Activated CD4-positive, CD25-positive, alpha-beta regulatory T cell treated with anti-CD3 and anti-CD28 coated beads, Interleukin-2, amount 50 U/mL, for 72 hours (primary cell): ENCODE measurements around the gene GRAMD2B.
"Not testable (repeated sequence)": the region's sequence is repeated elsewhere in the genome, so short reads cannot be mapped to it uniquely, and the experiment has no call there.

Experiments used
- DNase-seq: peaks from one replicate; pipeline ENCODE4 v3.0.0; 2021

The GRAMD2B gene

DNA sequence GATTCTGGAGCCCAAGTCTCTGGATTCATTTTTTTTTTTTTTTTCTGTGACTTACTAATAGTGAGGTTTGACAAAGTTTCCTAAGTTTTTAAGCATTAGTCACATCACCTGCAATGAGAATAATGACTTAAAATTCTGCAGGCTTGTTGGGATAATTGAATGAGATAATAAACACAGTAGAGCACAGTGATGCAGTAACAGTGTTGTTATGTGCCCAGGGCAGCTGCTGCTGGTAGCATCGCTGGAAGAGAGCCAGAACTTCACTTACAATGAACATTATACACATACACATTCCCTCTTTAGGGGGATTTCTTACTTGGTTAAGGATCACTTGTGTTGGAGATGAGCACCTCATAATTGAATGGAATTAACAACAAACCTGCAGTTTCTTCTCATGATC, 92.9 kb downstream of the GRAMD2B start:
- DNase-seq = no peak

DNA sequence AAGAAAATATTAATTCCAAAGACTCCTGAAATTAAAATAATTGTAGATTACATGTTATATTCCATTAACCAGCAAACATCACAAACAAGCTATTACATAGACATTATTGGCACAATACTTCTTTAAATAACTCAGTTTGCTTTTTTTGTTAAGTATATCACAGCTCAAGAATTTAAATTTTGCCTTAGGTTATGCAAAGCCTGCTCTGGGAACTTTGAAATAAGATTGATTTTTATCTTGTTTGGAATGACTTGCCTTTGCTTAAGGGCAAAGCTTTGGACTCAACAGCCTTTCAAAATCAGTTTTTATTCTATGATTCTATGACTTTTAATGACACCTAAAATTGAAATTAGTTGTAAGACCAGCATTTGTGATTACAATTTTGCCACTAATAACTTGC, 93.6 kb downstream of the GRAMD2B start:
- DNase-seq = no peak

DNA sequence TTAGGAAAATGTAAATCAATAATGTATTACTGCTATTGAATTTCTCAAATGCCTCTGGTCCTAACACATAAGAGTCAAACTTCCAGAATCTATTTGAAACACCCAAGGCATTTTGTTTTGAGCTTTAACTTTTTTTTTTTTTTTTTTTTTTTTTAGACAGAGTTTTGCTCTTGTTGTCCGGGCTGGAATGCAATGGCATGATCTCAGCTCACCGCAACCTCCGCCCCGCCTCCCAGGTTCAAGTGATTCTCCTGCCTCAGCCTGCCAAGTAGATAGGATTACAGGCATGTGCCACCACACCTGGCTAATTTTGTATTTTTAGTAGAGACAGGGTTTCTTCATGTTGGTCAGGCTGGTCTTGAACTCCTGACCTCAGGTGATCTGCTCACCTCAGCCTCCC, 96.0 kb downstream of the GRAMD2B start:
- not testable (repeated sequence) for DNase-seq

DNA sequence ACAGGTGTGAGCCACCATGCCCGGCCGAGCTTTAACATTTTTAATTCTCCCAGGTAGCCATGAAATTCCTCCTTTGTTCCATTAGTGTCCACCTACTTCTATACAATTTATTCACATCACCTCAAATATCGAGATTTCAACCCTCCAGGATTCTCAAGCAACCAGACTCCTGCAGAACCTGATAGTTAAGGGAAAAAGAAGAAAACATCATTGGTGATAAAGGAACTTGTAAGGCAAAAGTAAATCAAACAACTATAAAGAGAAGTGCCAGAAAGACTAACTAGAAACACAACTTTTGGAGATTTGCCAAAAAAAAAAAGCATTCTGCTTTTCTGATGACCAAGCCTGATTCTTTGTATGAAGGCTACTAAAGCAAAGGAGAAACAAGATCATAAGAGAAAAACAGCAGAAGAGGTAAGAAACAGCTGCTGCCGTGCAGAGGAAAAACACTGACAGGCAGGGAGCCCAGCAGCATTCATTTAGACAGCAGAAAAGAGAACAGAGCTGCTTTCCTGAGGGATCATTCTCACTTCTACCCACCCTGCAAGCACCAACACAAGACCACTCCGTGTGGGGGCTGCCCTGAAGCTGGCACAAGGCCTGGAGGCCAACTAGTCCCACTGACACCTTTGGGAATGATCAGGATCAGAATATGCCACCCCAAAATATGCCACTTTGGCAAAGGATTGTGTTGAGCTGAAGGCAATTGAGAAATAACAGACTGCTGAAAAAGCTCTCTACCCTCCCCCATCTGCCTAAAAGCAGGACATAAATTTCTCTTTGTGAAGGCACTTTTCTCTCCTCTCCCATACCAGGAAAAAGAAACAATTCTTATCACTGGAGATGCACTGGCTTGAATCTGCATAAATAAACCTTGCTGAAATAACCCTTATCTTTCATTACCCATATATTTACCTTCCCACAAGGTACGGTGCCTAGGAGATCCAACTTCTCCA, 96.7 kb downstream of the GRAMD2B start:
- DNase-seq = no peak

GRCh38 chr5:126520593-126520953, 97.4 kb downstream of the GRAMD2B start:
- DNase-seq = no peak

DNA sequence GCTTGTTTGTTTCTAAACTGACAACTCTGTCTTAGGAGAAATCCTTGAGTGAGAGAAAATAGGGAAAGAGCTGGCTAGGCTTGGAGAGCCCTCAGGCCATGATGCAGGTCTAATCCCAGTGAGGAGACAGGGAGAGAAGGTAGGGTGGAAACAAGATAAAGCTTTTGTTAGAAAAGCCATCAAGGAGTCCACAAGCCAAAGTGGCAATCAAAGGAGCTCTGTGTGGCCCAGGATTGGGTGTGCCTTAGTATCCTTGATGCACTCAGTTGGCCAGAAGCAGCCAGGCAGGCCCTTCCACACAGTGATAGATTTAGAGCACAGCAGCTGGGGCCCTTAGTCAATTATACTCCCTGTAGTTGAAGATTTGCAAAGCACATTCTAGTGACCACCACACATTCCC, 97.9 kb downstream of the GRAMD2B start:
- no peak for DNase-seq

DNA sequence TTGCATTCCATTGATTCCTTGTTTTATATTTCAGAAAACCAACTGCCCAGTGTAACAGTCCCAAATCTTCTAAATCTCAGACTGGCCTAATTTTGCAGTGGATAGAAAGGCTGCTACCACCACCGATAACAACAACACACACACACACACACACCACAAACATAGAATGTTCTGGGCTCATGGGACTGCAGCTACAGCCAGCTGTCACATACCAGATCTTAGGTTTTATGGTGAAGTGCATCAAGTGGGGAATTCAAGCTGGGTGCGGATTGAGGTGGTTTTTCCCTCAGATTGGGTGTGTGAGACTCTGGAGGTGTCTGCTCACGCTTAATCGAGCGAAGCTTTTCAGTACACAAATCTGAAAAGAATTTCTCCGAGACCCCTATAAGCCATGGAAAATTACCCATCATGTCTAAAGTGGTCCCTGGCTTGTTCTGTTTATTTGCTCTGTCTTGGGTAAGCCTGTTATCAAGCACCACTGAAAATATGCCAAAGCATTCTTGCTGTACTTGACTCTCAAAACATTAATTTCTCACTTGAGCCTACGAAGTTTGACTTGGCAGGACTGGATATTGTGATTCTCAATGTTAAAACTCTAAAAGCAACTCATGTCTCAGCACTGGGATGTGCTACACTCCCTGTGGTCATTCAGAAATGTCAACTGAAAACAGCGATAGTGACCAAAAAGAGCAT, 100.8 kb downstream of the GRAMD2B start:
- no peak for DNase-seq

DNA sequence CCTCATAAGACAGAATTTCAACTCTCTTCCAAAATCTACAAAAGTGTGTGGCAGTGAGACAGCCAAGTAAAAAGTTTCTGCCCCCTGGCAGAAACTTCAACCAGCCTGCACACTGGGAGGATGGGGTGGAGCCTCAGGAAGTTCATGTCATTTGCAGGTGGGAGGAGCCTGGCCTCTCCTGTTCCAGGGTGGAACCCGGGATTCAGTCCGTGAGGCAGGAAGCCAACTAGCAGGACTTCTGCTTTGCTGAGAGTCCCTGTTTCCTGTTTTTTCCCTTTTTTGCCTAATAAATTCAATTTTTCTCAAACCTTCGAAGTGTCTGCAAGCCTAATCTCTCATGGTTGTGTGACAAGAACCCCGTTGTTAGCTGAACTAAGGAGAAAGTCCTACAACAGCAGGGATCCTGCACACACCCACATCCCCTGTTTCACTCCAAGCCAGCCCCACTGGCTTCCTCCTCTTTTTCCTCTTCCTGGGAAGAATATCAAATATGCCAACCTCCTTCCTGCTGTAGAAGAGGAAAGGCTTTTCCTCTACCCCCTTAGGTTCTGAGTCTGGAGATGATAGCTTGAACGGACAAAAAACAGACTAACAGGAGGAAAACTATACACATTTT, 102.5 kb downstream of the GRAMD2B start:
- no peak for DNase-seq

DNA sequence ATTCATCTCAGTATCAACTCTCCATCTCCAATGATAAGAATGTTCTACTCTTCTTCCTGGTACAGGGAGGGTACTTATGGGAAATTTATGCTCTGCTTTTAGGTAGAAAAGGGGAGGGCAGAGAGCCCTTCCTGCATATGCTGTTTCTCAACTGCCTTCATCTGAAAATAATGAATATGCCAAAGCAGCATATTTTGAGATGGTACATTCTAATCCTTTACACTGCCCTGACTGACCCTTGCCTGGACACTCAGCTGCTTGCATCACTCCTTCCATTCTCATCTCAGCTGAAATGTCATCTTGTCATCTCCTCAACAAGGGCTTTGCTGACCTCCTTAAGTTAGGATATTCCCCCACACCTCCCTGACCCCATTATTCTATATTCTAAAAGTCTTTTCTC, 103.3 kb downstream of the GRAMD2B start:
- DNase-seq = no peak

- no peak for DNase-seq
These were observed 103.9 kb downstream of the GRAMD2B start for GRCh38 chr5:126527158-126527557.

DNA sequence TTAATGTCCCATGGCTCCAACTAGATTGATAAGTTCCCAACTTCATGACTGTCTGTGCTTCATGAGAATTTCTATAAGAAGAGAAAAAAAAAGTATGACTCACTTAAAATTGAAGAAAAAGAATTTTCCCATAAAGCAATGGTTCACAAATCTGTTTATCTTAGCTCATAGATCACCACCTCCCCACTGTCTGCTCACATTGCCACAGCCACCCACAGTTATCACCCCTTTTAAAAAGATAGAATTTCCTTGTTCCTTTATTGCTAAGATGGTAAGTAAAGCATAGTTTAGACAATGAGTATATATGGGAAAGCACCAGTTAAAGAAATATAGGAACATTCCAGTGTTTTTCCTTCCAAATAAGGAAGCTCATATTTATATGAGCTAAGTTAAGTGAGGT, 104.7 kb downstream of the GRAMD2B start:
- DNase-seq = no peak

- no peak for DNase-seq
These were observed 108.4 kb downstream of the GRAMD2B start for GRCh38 chr5:126531543-126532120.

- DNase-seq = no peak
These were observed 111.3 kb downstream of the GRAMD2B start for GRCh38 chr5:126534553-126534952.

DNA sequence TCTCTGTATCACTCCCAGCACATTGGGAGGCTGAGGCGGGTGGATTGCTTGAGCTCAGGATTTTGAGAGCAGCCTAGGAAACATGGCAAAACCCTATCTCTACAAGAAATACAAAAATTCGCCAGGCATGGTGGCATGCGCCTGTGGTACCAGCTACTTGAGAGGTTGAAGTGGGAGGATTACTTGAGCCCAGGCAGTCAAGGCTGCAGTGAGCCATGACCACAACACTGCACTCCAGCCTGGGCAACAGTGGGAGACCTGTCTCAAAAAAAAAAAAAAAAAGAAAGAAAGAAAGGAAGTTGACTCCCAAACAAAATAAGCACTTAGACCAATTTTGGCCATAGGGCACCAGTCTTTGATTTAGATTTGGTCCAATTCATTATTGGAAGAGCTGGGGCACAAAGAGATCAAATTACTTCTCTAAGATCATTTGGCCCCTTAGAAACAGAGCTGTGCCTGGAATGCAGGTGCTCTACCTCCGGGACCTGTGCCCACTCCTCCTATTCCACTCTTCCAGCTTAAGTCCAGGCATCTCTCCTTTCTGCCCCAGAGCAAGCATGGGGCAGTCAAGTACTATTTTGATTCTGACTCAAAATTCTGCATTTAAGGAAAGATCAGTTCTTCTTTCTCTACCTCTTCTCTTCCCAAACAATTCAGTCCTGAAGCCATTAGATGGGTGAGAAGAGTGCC, 112.8 kb downstream of the GRAMD2B start:
- DNase-seq = no peak

GRCh38 chr5:126536874-126537273, 113.7 kb downstream of the GRAMD2B start:
- DNase-seq = no peak

DNA sequence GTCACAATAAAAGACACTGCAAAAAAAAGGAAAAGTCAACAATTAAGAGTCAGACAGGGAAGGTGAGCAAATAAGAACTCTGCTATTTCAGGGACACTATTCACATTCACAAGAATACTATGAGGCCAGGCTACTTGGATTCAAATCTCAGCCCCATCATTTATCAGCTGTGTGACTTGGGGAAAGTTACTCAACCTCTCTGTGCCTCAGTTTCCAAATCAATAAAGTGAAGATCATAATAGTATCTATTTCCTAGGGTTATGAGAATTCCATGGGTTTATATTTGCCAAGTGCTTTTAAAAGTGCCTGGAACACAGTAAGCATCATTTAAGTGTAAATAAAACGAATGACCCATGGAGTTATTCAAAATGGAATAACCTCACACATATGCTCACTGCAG, 115.4 kb downstream of the GRAMD2B start:
- DNase-seq = no peak

- no peak for DNase-seq
These were observed 117.4 kb downstream of the GRAMD2B start for GRCh38 chr5:126540631-126541030.

DNA sequence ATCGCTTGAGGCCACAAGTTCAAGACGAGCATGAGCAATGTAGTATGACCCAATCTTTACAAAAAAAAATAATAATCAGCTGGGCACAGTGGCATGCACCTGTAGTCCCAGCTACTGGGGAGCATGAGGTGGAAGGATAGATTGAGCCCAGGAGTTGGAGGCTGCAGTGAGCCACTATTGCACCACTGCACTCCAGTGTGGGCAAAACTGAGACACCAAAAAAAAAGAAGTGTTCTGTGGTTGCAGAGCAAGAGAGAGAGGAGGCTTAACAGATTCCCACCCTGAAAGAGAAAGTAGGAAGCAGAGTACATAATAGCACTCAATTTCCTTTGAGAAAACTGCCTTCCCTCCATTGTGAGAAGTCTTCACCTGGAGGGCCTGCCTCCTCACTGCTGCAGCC, 119.2 kb downstream of the GRAMD2B start:
- DNase-seq = no peak

DNA sequence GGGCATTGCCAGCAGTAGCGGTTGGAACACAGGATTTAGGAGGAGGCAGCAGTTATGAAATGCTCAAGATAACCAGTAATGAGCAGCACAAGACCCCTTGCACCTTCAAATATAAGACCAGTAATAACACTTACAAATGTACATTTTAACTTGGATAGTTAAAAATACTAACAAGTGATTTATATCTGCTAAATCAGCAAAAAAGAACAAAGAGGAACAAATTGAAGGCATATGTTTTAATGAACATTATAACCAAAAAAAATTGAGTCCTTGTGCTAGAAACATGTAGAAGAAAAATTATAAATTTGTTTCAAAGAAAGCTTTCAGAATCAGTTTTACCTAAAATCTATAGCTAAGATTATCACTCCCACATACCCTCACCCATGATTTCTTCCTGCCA, 119.8 kb downstream of the GRAMD2B start:
- DNase-seq = no peak

DNA sequence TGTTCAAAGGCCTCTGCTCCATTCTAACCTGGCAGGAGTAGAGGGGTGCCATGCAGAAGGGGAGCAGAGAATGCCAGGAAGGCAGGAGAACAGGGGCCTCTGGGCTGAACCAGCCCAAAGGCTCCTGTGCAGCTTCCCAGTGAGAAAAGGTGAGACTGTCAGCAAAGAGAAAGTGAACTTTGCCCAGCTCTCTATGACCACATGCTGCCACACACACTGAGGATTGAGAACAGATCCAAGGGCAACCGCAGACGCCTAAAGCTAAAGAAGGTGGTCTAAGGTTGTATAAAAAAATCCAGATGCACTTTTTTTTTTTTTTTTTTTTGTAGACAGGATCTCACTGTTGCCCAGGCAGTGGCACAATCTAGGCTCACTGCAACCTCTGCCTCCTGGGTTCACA, 120.5 kb downstream of the GRAMD2B start:
- DNase-seq = no peak
